Measurements from ENCODE around the gene SLC17A3.

The SLC17A3 gene

GRCh38 chr6:25835442-25836283 is 38.4 kb downstream of the SLC17A3 start:
- DNase-seq (ENCODE audit: low read depth in 3 of 3) = no peak

GRCh38 chr6:25834950-25835349 is 39.1 kb downstream of the SLC17A3 start:
- no peak for DNase-seq (ENCODE audit: low read depth in 3 of 3)

GRCh38 chr6:25833136-25833535 is 40.9 kb downstream of the SLC17A3 start:
- DNase-seq (ENCODE audit: low read depth in 3 of 3) = no peak

GRCh38 chr6:25832670-25833069 is 41.4 kb downstream of the SLC17A3 start:
- no peak for DNase-seq (ENCODE audit: low read depth in 3 of 3)

- DNase-seq (ENCODE audit: low read depth in 3 of 3) = no peak
Measured at GRCh38 chr6:25832307-25832662, 41.8 kb downstream of the SLC17A3 start.

GRCh38 chr6:25831532-25832306 is 42.3 kb downstream of the SLC17A3 start, which contains the start of gene SLC17A1:
TSS of gene SLC17A1 (minus strand) at chr6:25832052. CDS start at chr6:25830557, 1,495 bp downstream.
- no peak for DNase-seq (ENCODE audit: low read depth in 3 of 3)

GRCh38 chr6:25830458-25830857 is 43.6 kb downstream of the SLC17A3 start:
- DNase-seq (ENCODE audit: low read depth in 3 of 3) = no peak

GRCh38 chr6:25829375-25829774 is 44.7 kb downstream of the SLC17A3 start:
- no peak for DNase-seq (ENCODE audit: low read depth in 3 of 3)

GRCh38 chr6:25821341-25821740 is 52.7 kb downstream of the SLC17A3 start:
- no peak for DNase-seq (ENCODE audit: low read depth in 3 of 3)

GRCh38 chr6:25816252-25816651 is 57.8 kb downstream of the SLC17A3 start:
- DNase-seq (ENCODE audit: low read depth in 3 of 3) = no peak

- no peak for DNase-seq (ENCODE audit: low read depth in 3 of 3)
Measured at GRCh38 chr6:25815194-25815593, 58.8 kb downstream of the SLC17A3 start.

GRCh38 chr6:25804804-25805203 is 69.2 kb downstream of the SLC17A3 start:
- DNase-seq (ENCODE audit: low read depth in 3 of 3) = no peak

- no peak for DNase-seq (ENCODE audit: low read depth in 3 of 3)
Measured at GRCh38 chr6:25801436-25801835, 72.6 kb downstream of the SLC17A3 start.
